PC-3 (cell line): ENCODE results near the gene DOK5. TPM values are rescaled to one million over a fixed set of nuclear protein-coding genes. Genes with fewer than 3 reads are reported as not detected.

ENCODE experiments used
- ATAC-seq: fragments of 200-7000 bp; cut with Tn5 transposase; 2 replicates; pipeline ENCODE4 v1.9.1; 2020; ENCODE audit warnings: mild to moderate bottlenecking, moderate library complexity
- BruUV-seq: library from RNA; stranded (reverse); fragments of 400-500 nt; replicated peaks from 2 replicates; lab custom pipeline; 2021; lab: Mats Ljungman, UMichigan
- CTCF ChIA-PET: fragments of 300-600 bp; sonication (Branson Sonifier 250); formaldehyde crosslinking; loops from one replicate; lab custom pipeline; 2022; ENCODE audit warnings: antibody characterized with exemption; lab: Charles Lee
- POLR2A ChIA-PET: fragments of 300-600 bp; sonication (Branson Sonifier 250); formaldehyde crosslinking; loops from one replicate; lab custom pipeline; 2022; ENCODE audit warnings: antibody characterized with exemption; ENCODE audit not compliant: unreplicated experiment; lab: Charles Lee
- DNase-seq: peaks from one replicate; pipeline ENCODE4 v3.0.0-alpha.2; 2015
- H2AFZ ChIP-seq: fragments of 300-600 bp; sonication (generic); 2 replicates; pipeline ENCODE4 v1.6.0; 2016; ENCODE audit warnings: antibody characterized with exemption, low read length
- H3F3A ChIP-seq: fragments of 300-600 bp; sonication (generic); one replicate; pipeline ENCODE4 v1.6.0; 2017; ENCODE audit warnings: antibody characterized with exemption, low read length, control low read depth, mild to moderate bottlenecking; ENCODE audit not compliant: unreplicated experiment
- H3K27ac ChIP-seq: fragments of 300-600 bp; sonication (generic); 2 replicates; pipeline ENCODE4 v1.5.1; 2016; ENCODE audit warnings: mild to moderate bottlenecking, low read length
- H3K27me3 ChIP-seq: fragments of 300-600 bp; sonication (generic); 2 replicates; pipeline ENCODE4 v1.6.1; 2016; ENCODE audit warnings: low read length, mixed read lengths
- H3K36me3 ChIP-seq: fragments of 300-600 bp; sonication (generic); 2 replicates; pipeline ENCODE4 v1.6.1; 2016; ENCODE audit warnings: low read depth, mixed run types, low read length, mixed read lengths
- H3K4me1 ChIP-seq: fragments of 300-600 bp; sonication (generic); 2 replicates; pipeline ENCODE4 v1.5.1; 2016; ENCODE audit warnings: low read length; ENCODE audit not compliant: insufficient read depth
- H3K4me2 ChIP-seq: fragments of 300-600 bp; sonication (generic); 2 replicates; pipeline ENCODE4 v1.6.0; 2016; ENCODE audit warnings: low read length
- H3K4me3 ChIP-seq: fragments of 300-600 bp; sonication (generic); 2 replicates; pipeline ENCODE4 v1.5.1; 2016; ENCODE audit warnings: mild to moderate bottlenecking, low read length, mixed read lengths
- H3K79me2 ChIP-seq: fragments of 300-600 bp; sonication (generic); 2 replicates; pipeline ENCODE4 v1.6.1; 2017; ENCODE audit warnings: low read length, mixed read lengths
- H3K9ac ChIP-seq: fragments of 300-600 bp; sonication (generic); 2 replicates; pipeline ENCODE4 v1.6.0; 2016; ENCODE audit warnings: mild to moderate bottlenecking, low read length
- H3K9me2 ChIP-seq: fragments of 300-600 bp; sonication (generic); replicated peaks from 2 replicates; pipeline ENCODE4 v1.6.1; 2016; ENCODE audit warnings: mixed run types, low read length, mixed read lengths
- H3K9me3 ChIP-seq: fragments of 300-600 bp; sonication (generic); 2 replicates; pipeline ENCODE4 v1.6.1; 2016; ENCODE audit warnings: low read length, mixed read lengths
- H4K20me1 ChIP-seq: fragments of 300-600 bp; sonication (generic); 2 replicates; pipeline ENCODE4 v1.6.1; 2016; ENCODE audit warnings: low read length, mixed read lengths
- CTCF ChIP-seq: fragments of 300-600 bp; sonication (generic); conservative IDR thresholded peaks from 2 replicates; pipeline ENCODE4 v1.5.1; 2017; ENCODE audit warnings: antibody characterized with exemption, low read depth, mild to moderate bottlenecking, low read length
- EZH2 ChIP-seq: fragments of 300-600 bp; sonication (generic); IDR thresholded peaks from one replicate; pipeline ENCODE4 v1.6.1; 2017; ENCODE audit warnings: antibody characterized with exemption, mild to moderate bottlenecking, low read length; ENCODE audit not compliant: unreplicated experiment
- EZH2phosphoT487 ChIP-seq: fragments of 300-600 bp; sonication (generic); IDR thresholded peaks from 2 replicates; pipeline ENCODE4 v1.6.1; 2018; ENCODE audit warnings: mild to moderate bottlenecking, antibody characterized with exemption, low read length, borderline replicate concordance
- intact Hi-C: fragments of 100-400 bp; cut with micrococcal nuclease; formaldehyde crosslinking; loops from 2 replicates; pipeline ENCODE4 v1.9.0; 2023
- total RNA-seq: library from RNA; depleted of rRNA; stranded (reverse); fragments of >200 nt; gene quantifications from 2 replicates; pipeline ENCODE4 v1.2.3, GENCODE V29; 2014

The DOK5 gene
- total RNA-seq, 1 experiment from 2014 or later: not detected

- Histone ChIP-seq H3K79me2 (no peaks in the 10 kb centered on the region), H3K4me2 (no peak overlapping the region), H3K9ac (no peak overlapping the region), H3K9me2 (no peaks in the 10 kb centered on the region), H3K4me1 (no peaks in the 10 kb centered on the region), H3K36me3 (no peaks in the 10 kb centered on the region), H3K27me3 (peaks cover 69% of the 10 kb centered on the region), H3K27ac (no peak overlapping the region), H2AFZ (no peak overlapping the region), H3F3A (no peaks in the 10 kb centered on the region), H3K9me3 (peaks cover 7% of the 10 kb centered on the region; the same call in 1 of the 2 replicates), H3K4me3 (no peak overlapping the region), H4K20me1 (no peaks in the 10 kb centered on the region)
- ChIA-PET POLR2A (no interaction called here), CTCF (no interaction called here)
- no peak for ATAC-seq
- no peak for TF ChIP-seq CTCF
- TF ChIP-seq EZH2phosphoT487: no peak
- TF ChIP-seq EZH2: no peak
- BruUV-seq: no TSS peak
- intact Hi-C loops: no loop called here
- DNase-seq: no peak
Observed at GRCh38 chr20:54470697-54471096, 4.7 kb upstream of the DOK5 start.

GRCh38 chr20:54472607-54473006 is 2.8 kb upstream of the DOK5 start:
- CTCF ChIA-PET: no interaction called here
- no TSS peak for BruUV-seq

GRCh38 chr20:54473340-54473739 is 2.1 kb upstream of the DOK5 start:
- Histone ChIP-seq H3K27ac (no peak overlapping the region), H3K79me2 (no peaks in the 10 kb centered on the region), H4K20me1 (no peaks in the 10 kb centered on the region), H3K4me1 (no peaks in the 10 kb centered on the region), H3K4me2 (no peak overlapping the region), H3K36me3 (no peaks in the 10 kb centered on the region), H3F3A (no peaks in the 10 kb centered on the region), H3K9me2 (no peaks in the 10 kb centered on the region), H3K9me3 (peaks cover 7% of the 10 kb centered on the region; the same call in 1 of the 2 replicates), H3K9ac (no peak overlapping the region), H3K27me3 (peaks cover 81% of the 10 kb centered on the region), H2AFZ (no peak overlapping the region), H3K4me3 (no peak overlapping the region)
- DNase-seq (no peak), ATAC-seq (no peak)
- CTCF ChIA-PET: no interaction called here
- no TSS peak for BruUV-seq
- intact Hi-C loops: no loop called here
- TF ChIP-seq EZH2 (no peak), EZH2phosphoT487 (no peak), CTCF (no peak)
- POLR2A ChIA-PET: no interaction called here

More at GRCh38 chr20:54472607-54473006, 2.8 kb upstream of the DOK5 start:
- Histone ChIP-seq H3K27ac (no peak overlapping the region), H3K4me1 (no peaks in the 10 kb centered on the region), H3K9me3 (peaks cover 7% of the 10 kb centered on the region; the same call in 1 of the 2 replicates), H3K4me3 (no peak overlapping the region), H3F3A (no peaks in the 10 kb centered on the region), H3K27me3 (peaks cover 86% of the 10 kb centered on the region), H3K9ac (no peak overlapping the region), H4K20me1 (no peaks in the 10 kb centered on the region), H3K9me2 (no peaks in the 10 kb centered on the region), H2AFZ (no peak overlapping the region), H3K36me3 (no peaks in the 10 kb centered on the region), H3K4me2 (no peak overlapping the region), H3K79me2 (no peaks in the 10 kb centered on the region)
- POLR2A ChIA-PET: no interaction called here
- DNase-seq: no peak
- TF ChIP-seq CTCF: no peak
- TF ChIP-seq EZH2: no peak
- no peak for TF ChIP-seq EZH2phosphoT487
- ATAC-seq: no peak
- intact Hi-C loops: no loop called here
